ENCODE results near the gene BRD7. TPM values are rescaled to one million over a fixed set of nuclear protein-coding genes. Genes with fewer than 3 reads are reported as not detected.

BRD7 gene
- total and polyA plus RNA-seq, 10 donors = 39.2 to 69.7 (median 53.4) TPM

- peak overlapping the region in 1 of 8 donors; percentile 11 for H3K27ac ChIP-seq
- peaks cover 0 to 32% (median 15%) of the 10 kb centered on the region in 6 donors for H3K4me1 ChIP-seq
- no peaks in the 10 kb centered on the region for H3K27me3 ChIP-seq (replicated peaks in 1 of 7)
- WGBS, 5 donors = 90 to 97% (median 94%) methylated on average over 12 to 15 of the region's 15 CpGs
- no peak overlapping the region for H3K4me3 ChIP-seq
- peak; percentile 51 for DNase-seq
- H3K9me3 ChIP-seq = no peaks in the 10 kb centered on the region
- peaks cover 4 to 100% (median 84%) of the 10 kb centered on the region in 6 donors for H3K36me3 ChIP-seq
- intact Hi-C loops (cut with DNase I; ENCODE audit: low total_unique reads) = no loop called here
- TF ChIP-seq POLR2A (IDR thresholded peaks at IDR 0.05) = no peak
- peak in 1 of 3 donors; percentile 14 for TF ChIP-seq POLR2AphosphoS5 (IDR thresholded peaks at IDR 0.05)
- TF ChIP-seq CTCF (IDR thresholded peaks at IDR 0.05 in 8 of 11, conservative IDR thresholded peaks at IDR 0.05 in 3 of 11) = no peak
Observed at GRCh38 chr16:50315346-50315997, 53.3 kb downstream of the BRD7 start.

- Histone ChIP-seq H3K36me3 (peaks cover 4 to 100% (median 78%) of the 10 kb centered on the region in 6 donors), H3K9me3 (no peaks in the 10 kb centered on the region), H3K4me1 (peaks cover 0 to 40% (median 19%) of the 10 kb centered on the region in 6 donors), H3K4me3 (no peak overlapping the region), H3K27ac (peak overlapping the region in 1 of 8 donors; percentile 5), H3K27me3 (replicated peaks in 1 of 7) (no peaks in the 10 kb centered on the region)
- DNase-seq = no peak
- 86 to 94% (median 91%) methylated on average over 8 of the region's 8 CpGs for WGBS, 5 donors
- intact Hi-C loops (cut with DNase I; ENCODE audit: low total_unique reads) = no loop called here
- TF ChIP-seq POLR2A (IDR thresholded peaks at IDR 0.05) (no peak), POLR2AphosphoS5 (IDR thresholded peaks at IDR 0.05) (no peak), CTCF (IDR thresholded peaks at IDR 0.05 in 8 of 11, conservative IDR thresholded peaks at IDR 0.05 in 3 of 11) (no peak)
Observed at GRCh38 chr16:50314665-50315064, 54.1 kb downstream of the BRD7 start.

- peaks cover 4 to 100% (median 77%) of the 10 kb centered on the region in 6 donors for H3K36me3 ChIP-seq
- H3K4me3 ChIP-seq = no peak overlapping the region
- peak overlapping the region in 6 of 8 donors; percentile 4 to 62 (median 44) for H3K27ac ChIP-seq
- DNase-seq = peak; percentile 84
- TF ChIP-seq POLR2A (IDR thresholded peaks at IDR 0.05) (no peak), CTCF (IDR thresholded peaks at IDR 0.05 in 8 of 11, conservative IDR thresholded peaks at IDR 0.05 in 3 of 11) (no peak), POLR2AphosphoS5 (IDR thresholded peaks at IDR 0.05) (peak; percentile 58 to 81 (median 73))
- no peaks in the 10 kb centered on the region for H3K9me3 ChIP-seq
- H3K27me3 ChIP-seq (replicated peaks in 1 of 7) = no peaks in the 10 kb centered on the region
- WGBS, 5 donors = 45 to 88% (median 63%) methylated on average over 25 to 31 of the region's 31 CpGs
- intact Hi-C loops (cut with DNase I; ENCODE audit: low total_unique reads) = no loop called here
- peaks cover 0 to 45% (median 21%) of the 10 kb centered on the region in 6 donors for H3K4me1 ChIP-seq
Observed at GRCh38 chr16:50313596-50314478, 55.0 kb downstream of the BRD7 start.
